COLO668 (cell line): ENCODE data around the gene IL17RB.

Experiments used
- DNase-seq: peaks from one replicate; lab custom pipeline; 2025; ENCODE audit not compliant: unreplicated experiment; lab: John Stamatoyannopoulos, UW

The IL17RB gene

DNA sequence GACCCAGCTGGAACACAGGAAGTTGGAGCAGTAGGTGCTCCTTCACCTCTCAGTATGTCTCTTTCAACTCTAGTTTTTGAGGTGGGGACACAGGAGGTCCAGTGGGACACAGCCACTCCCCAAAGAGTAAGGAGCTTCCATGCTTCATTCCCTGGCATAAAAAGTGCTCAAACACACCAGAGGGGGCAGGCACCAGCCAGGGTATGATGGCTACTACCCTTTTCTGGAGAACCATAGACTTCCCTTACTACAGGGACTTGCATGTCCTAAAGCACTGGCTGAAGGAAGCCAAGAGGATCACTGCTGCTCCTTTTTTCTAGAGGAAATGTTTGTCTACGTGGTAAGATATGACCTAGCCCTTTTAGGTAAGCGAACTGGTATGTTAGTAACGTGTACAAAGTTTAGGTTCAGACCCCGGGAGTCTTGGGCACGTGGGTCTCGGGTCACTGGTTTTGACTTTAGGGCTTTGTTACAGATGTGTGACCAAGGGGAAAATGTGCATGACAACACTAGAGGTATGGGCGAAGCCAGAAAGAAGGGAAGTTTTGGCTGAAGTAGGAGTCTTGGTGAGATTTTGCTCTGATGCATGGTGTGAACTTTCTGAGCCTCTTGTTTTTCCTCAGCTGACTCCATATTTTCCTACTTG is 11.9 kb downstream of the IL17RB start:
- no peak for DNase-seq

DNA sequence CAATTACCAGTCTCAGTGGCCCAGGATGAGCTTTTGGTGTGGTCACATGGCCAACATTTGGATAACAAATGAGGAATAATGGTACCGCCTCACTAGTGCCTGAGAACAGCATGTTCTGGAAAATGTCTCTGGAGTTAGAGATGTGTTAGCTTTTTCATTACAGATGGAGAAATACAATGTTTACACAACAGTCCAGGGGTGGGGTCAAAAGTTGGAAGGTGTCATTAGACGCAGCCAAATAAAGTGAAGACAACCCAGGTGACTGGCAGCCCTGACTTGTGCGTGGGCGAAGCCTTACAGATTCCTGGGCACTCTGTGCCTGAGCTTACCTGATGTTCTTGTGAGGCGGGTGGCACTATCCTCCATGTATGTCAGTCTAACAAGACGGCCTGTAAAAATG is 12.8 kb downstream of the IL17RB start:
- DNase-seq = no peak

GRCh38 chr3:53860196-53860595 is 13.8 kb downstream of the IL17RB start:
- no peak for DNase-seq

GRCh38 chr3:53862241-53862640 is 15.9 kb downstream of the IL17RB start:
- DNase-seq = no peak

GRCh38 chr3:53863145-53863544 is 16.8 kb downstream of the IL17RB start:
- no peak for DNase-seq

DNA sequence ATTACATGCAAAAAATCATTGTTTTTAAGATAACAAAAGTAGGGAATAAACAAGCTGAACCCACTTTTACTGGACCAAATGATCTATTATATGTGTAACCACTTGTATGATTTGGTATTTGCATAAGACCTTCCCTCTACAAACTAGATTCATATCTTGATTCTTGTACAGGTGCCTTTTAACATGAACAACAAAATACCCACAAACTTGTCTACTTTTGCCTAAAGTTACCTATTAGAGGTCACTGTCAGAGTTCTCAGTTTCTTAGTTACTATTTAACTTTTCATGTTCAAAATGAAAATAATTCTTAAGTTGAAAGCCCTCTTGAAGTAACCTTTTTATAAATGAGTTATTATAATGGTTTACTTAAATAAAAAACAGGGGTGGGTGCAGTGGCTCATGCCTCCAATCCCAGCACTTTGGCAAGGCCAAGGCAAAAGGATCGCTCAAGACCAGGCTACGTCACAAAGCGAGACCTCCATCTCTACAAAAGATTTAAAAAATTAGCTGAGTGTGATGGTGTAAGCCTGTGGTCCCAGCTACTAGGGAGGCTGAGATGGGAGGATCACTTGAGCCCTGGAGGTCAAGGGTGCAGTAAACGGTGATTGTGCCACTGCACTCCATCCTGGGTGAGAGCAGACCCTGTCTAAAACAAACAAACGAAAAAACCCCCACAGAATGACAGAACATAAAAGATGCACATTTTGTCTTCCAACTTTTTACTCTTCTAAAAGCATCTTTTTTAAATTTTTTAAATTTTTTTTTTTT is 19.5 kb downstream of the IL17RB start:
- no peak for DNase-seq

DNA sequence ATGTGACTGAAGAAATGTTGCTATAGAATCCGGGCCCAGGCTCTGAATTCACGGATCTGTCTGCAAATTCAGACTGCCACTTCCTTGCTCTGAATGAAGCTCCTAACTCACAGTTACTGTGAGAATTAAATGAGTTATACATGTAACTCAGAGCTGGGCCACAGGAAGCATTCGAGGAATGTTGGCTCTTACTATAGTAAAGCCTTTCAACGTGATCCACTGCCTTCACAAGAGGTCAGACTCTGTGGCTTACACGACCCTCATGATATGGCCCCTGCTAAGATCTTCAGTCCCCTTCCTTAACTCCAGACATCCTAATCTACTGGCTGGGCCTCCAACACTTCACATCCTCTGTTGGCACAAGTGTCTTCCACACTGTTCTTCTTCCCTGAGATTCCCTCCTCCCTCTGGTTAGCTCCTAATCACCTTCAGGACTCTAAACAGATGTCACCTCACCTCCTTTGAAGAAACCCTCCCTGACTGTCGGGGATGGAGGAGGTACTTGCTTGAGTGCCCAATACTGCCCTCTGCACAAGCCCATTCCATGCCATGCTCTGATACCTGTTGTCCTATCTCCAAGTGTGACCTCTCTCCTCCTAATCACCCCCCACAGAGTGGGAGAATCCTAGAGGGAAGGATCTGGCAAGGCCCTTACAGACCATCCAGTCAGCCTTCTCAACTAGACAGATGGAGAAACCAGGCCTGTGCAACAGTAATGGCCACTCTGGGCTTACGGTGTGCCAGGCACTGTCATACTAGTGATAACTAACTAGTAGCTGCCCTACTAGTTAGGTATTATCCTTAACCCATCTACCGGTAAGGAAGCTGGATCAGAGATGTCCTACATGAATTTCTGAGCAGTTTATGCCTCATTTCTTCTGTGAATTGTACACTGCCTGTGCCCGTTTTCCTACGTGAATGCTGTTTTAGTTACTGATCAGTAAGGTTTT is 34.3 kb downstream of the IL17RB start:
- no peak for DNase-seq

GRCh38 chr3:53881691-53882593 is 35.6 kb downstream of the IL17RB start, which contains the start of gene ACTR8:
ACTR8 (minus strand) TSS chr3:53882152; CDS start chr3:53882101, 51 bp downstream.
- DNase-seq = peak; percentile 79

GRCh38 chr3:53883008-53883407 is 36.6 kb downstream of the IL17RB start:
- no peak for DNase-seq

GRCh38 chr3:53884623-53885022 is 38.3 kb downstream of the IL17RB start:
- no peak for DNase-seq

- no peak for DNase-seq
These were observed 38.9 kb downstream of the IL17RB start for GRCh38 chr3:53885239-53885638.

GRCh38 chr3:53887446-53887845 is 41.1 kb downstream of the IL17RB start:
- DNase-seq = no peak

GRCh38 chr3:53888232-53888631 is 41.9 kb downstream of the IL17RB start:
- no peak for DNase-seq

DNA sequence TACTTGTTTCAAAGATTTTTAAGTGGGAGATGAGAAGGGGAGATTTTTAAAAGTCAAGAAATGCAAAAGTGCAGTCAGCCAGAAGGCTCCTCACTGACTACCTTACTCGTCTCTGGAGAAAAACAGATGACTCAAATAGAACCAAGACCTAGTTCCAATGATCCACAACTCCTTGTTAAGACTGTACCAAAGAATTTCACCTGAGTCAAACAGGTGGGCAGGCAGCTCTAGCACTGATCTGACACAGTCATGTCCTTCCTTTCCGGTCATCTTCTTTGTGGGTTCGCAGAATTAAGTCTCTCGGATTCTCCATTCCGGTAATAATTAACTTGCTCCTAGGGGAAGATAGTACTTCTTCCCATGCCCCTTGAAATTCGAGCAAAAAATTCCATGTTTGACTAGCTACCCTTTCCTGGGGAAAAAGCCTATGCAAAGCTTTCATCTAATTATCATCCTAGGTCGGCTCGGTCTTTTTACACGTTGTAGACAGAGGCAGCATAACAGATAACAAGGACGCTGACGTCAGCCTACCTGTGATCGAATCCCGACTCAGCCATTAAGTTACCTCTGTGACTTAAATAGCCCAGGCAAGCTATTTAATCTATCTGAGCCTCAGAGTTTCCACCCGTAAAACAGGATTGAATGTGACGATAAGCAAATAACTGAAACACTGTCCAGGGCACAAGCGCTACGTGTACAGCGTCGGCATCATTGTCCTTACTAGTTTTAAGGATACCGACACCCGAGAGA is 44.5 kb downstream of the IL17RB start:
- DNase-seq = peak; percentile 40

DNA sequence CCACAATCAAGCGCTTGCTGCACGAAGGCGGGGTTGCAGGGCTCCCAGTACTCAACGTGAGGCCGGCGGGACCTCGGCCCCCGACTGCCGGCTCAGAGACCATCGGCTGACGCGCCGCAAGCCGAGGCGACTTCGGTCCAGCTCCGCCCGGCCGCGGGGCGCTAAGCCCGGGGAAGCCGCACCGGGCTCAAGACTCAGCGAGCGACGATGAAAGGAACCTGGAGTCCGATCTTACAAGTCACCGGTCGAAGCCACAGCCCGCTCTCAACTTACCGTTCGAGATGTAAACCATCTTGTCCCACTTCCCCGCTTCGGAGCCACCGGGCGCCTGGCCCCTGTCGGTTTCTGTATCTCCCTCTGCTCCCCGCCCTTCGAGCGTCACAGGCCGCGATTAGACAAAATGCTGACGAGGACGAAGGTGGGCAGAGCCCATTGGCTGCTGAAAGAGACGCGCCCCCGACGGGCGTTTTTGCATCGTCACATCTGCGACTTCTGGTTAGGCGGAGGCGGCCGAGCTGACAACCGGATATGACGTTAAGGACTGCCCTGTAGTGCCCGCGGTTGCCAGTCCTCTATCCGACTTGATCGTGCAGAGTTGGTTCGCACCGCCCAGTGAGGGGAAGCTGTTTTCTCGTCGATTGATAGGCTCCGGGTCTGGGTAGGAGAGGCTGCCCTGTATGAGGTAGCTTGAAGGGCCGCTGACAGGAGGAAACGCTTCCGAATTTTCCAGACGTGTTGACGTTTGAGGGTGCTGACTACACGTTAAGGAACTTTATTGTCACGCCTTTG is 45.3 kb downstream of the IL17RB start, which contains the start of gene SELENOK:
SELENOK (minus strand) TSS at position 363 of the 789 bp plus-strand sequence.
- peak; percentile 96 for DNase-seq

- no peak for DNase-seq
These were observed 45.9 kb downstream of the IL17RB start for GRCh38 chr3:53892286-53892637.

- DNase-seq = no peak
These were observed 53.4 kb downstream of the IL17RB start for GRCh38 chr3:53899750-53900149.

DNA sequence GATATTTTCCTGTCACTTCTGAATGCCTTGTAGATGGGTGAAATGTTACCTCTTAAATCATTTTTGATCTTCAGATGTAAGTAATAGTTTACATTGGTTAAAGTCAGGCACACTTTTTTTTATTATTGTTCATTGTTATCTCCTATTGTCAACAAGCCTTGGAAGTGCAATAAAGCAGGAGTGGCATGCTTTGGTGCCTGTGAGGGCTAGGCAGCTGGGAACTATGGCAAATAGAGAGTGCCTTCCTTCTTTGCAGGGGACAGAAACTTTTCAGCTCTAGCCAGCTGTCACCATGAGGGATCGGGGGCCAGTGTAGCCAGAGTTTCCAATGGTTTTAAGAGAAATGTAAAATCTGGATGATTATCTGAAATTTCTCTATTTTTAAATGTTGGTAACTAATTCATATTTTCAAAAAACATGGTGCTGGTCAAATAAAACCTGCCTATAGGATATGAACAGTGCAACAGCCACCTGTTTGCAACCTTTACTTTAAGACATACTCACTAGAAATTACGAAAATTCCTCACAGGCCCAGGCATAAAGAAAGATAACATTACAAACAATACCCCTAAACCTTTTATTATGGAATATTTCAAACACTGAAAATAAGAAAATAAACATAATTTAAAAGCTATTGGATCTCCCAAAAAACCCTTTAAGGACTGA is 54.4 kb downstream of the IL17RB start:
- DNase-seq = no peak
